ENCODE results near the gene MMAB.

DNA sequence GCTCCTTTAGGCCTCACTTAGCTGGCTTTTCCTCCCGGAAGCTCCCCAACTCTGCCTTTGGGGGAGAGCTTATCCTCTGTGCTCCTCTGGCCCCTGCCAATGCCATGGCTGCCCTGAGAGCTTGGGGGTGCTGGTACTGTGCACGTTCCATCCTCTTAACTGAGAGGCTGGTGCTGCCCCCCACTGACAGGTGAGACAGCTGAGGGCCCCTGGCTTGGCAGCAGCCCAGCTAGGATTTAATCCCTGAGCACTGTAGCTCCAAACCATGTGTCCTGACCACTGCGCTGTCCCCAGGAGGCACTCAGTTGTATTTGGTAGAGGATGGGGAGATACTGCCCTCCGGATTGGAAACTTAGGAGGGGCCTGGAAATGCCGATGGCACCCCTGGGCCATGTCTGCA lies 49.8 kb downstream of the MMAB start:
- TF ChIP-seq, protein P1, sequence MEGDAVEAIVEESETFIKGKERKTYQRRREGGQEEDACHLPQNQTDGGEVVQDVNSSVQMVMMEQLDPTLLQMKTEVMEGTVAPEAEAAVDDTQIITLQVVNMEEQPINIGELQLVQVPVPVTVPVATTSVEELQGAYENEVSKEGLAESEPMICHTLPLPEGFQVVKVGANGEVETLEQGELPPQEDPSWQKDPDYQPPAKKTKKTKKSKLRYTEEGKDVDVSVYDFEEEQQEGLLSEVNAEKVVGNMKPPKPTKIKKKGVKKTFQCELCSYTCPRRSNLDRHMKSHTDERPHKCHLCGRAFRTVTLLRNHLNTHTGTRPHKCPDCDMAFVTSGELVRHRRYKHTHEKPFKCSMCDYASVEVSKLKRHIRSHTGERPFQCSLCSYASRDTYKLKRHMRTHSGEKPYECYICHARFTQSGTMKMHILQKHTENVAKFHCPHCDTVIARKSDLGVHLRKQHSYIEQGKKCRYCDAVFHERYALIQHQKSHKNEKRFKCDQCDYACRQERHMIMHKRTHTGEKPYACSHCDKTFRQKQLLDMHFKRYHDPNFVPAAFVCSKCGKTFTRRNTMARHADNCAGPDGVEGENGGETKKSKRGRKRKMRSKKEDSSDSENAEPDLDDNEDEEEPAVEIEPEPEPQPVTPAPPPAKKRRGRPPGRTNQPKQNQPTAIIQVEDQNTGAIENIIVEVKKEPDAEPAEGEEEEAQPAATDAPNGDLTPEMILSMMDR (IDR thresholded peaks at IDR 0.05) = no peak
- TF ChIP-seq EZH2phosphoT487 (IDR thresholded peaks at IDR 0.05) = no peak
